ENCODE results near the gene STIM1.

- TF ChIP-seq CTCF (IDR thresholded peaks at IDR 0.05) (no peak), POLR2A (IDR thresholded peaks at IDR 0.05) (no peak)
These were observed 846 bp upstream of the STIM1 start for GRCh38 chr11:3854660-3854976.

Measured in Peyer's patch (tissue), 4 donors.